Testis (tissue), 2 donors: ENCODE data around the gene UPK2.

Source experiments
- CTCF ChIP-seq, 3 experiments: fragments of 450-650 bp in 2 of 3; fragments of 200-600 bp in 1 of 3; sonication (generic) in 1 of 3; IDR thresholded peaks; one replicate each; pipeline ENCODE4 v1.5.1; 2016 to 2019; ENCODE audit warnings: antibody characterized with exemption in 3 of 3, mild to moderate bottlenecking in 2 of 3, moderate library complexity in 1 of 3
- POLR2A ChIP-seq: fragments of 450-650 bp; IDR thresholded peaks from one replicate; pipeline ENCODE4 v1.6.1; 2017; ENCODE audit warnings: antibody characterized with exemption, mild to moderate bottlenecking, moderate library complexity

- TF ChIP-seq CTCF (IDR thresholded peaks at IDR 0.05) = no peak
- no peak for TF ChIP-seq POLR2A
These were observed 41.8 kb upstream of the UPK2 start for GRCh38 chr11:118914178-118914918.
